Neural cell (in vitro differentiated cells): ENCODE measurements around the gene GALR1. TPM values are rescaled to one million over a fixed set of nuclear protein-coding genes. Genes with fewer than 3 reads are reported as not detected.

Experiments
- H2AFZ ChIP-seq: fragments of 200-600, 300-800 bp; sonication (generic), shearing (Covaris generic); 2 replicates; pipeline ENCODE4 v1.6.0; 2014; ENCODE audit warnings: low read depth, mild to moderate bottlenecking, antibody characterized with exemption, low read length, moderate library complexity
- H3F3A ChIP-seq: fragments of 200-600 bp; shearing (Covaris generic); 2 replicates; pipeline ENCODE4 v1.6.1; 2016; ENCODE audit warnings: mild to moderate bottlenecking, moderate library complexity, mixed read lengths, antibody characterized with exemption, low read length; ENCODE audit not compliant: insufficient read depth, poor library complexity, severe bottlenecking
- H3K27ac ChIP-seq: fragments of 200-600, 300-800 bp; sonication (generic), shearing (Covaris generic); 2 replicates; pipeline ENCODE4 v1.5.1; 2014; ENCODE audit warnings: mild to moderate bottlenecking, low read length, moderate library complexity
- H3K27me3 ChIP-seq: fragments of 300-800, 200-600 bp; sonication (generic), shearing (Covaris generic); 2 replicates; pipeline ENCODE4 v1.6.0; 2014; ENCODE audit warnings: mild to moderate bottlenecking, low read depth, low read length, moderate library complexity; ENCODE audit not compliant: insufficient read depth
- H3K36me3 ChIP-seq: fragments of 300-800, 200-600 bp; sonication (generic), shearing (Covaris generic); 2 replicates; pipeline ENCODE4 v1.5.1; 2014; ENCODE audit warnings: mild to moderate bottlenecking, antibody characterized with exemption, low read length, moderate library complexity; ENCODE audit not compliant: insufficient read depth
- H3K4me2 ChIP-seq: fragments of 300-800, 200-600 bp; sonication (generic), shearing (Covaris generic); 2 replicates; pipeline ENCODE4 v1.6.0; 2014; ENCODE audit warnings: mild to moderate bottlenecking, low read length
- H3K4me3 ChIP-seq: fragments of 300-800, 200-600 bp; sonication (generic), shearing (Covaris generic); 2 replicates; pipeline ENCODE4 v1.5.1; 2014; ENCODE audit warnings: mild to moderate bottlenecking, low read length, moderate library complexity
- H3K79me2 ChIP-seq: fragments of 200-600 bp; shearing (Covaris generic); replicated peaks from 2 replicates; pipeline ENCODE4 v1.6.0; 2014; ENCODE audit warnings: mild to moderate bottlenecking, low read length, moderate library complexity; ENCODE audit not compliant: insufficient read depth
- H3K9ac ChIP-seq: fragments of 300-800, 200-600 bp; sonication (generic), shearing (Covaris generic); 2 replicates; pipeline ENCODE4 v1.6.1; 2016; ENCODE audit warnings: mild to moderate bottlenecking, low read length, mixed read lengths
- H3K9me2 ChIP-seq: fragments of 200-600 bp; shearing (Covaris generic); 2 replicates; pipeline ENCODE4 v1.6.1; 2016; ENCODE audit warnings: mild to moderate bottlenecking, low read length, mixed read lengths; ENCODE audit not compliant: insufficient read depth
- H3K9me3 ChIP-seq: fragments of 200-600, 300-800 bp; sonication (generic), shearing (Covaris generic); 2 replicates; pipeline ENCODE4 v1.6.1; 2016; ENCODE audit warnings: mild to moderate bottlenecking, mixed run types, low read length, moderate library complexity, mixed read lengths
- H4K20me1 ChIP-seq: fragments of 200-600 bp; shearing (Covaris generic); 2 replicates; pipeline ENCODE4 v1.6.1; 2016; ENCODE audit warnings: mild to moderate bottlenecking, mixed run types; ENCODE audit not compliant: insufficient read depth
- CTCF ChIP-seq: fragments of 450-650 bp; IDR thresholded peaks from 2 replicates; pipeline ENCODE4 v1.5.1; 2014; ENCODE audit warnings: antibody characterized with exemption, mild to moderate bottlenecking, moderate library complexity; ENCODE audit not compliant: poor library complexity, severe bottlenecking
- EP300 ChIP-seq: fragments of 450-650 bp; conservative IDR thresholded peaks from 2 replicates; pipeline ENCODE4 v1.6.1; 2014; ENCODE audit warnings: antibody characterized with exemption, mild to moderate bottlenecking, moderate library complexity; ENCODE audit not compliant: poor library complexity, severe bottlenecking
- EZH2 ChIP-seq: fragments of 200-600, 300-800 bp; shearing (Covaris generic), sonication (generic); IDR thresholded peaks from 2 replicates; pipeline ENCODE4 v1.6.1; 2014; ENCODE audit warnings: antibody characterized with exemption, low read length, borderline replicate concordance, mild to moderate bottlenecking; ENCODE audit not compliant: insufficient read depth, poor library complexity, severe bottlenecking
- MXI1 ChIP-seq: fragments of 450-650 bp; conservative IDR thresholded peaks from 2 replicates; pipeline ENCODE4 v1.6.1; 2014; ENCODE audit warnings: antibody characterized with exemption, mild to moderate bottlenecking; ENCODE audit not compliant: poor library complexity, severe bottlenecking
- POLR2AphosphoS5 ChIP-seq: IDR thresholded peaks from 2 replicates; pipeline ENCODE4 v1.6.1; 2012
- RAD21 ChIP-seq: fragments of 450-650 bp; conservative IDR thresholded peaks from 2 replicates; pipeline ENCODE4 v1.6.1; 2014; ENCODE audit warnings: antibody characterized with exemption, mild to moderate bottlenecking, moderate library complexity
- REST ChIP-seq: IDR thresholded peaks from 2 replicates; pipeline ENCODE4 v1.6.1; 2012; ENCODE audit warnings: borderline replicate concordance
- SMC3 ChIP-seq: fragments of 450-650 bp; conservative IDR thresholded peaks from 2 replicates; pipeline ENCODE4 v1.6.1; 2014; ENCODE audit warnings: antibody characterized with exemption, mild to moderate bottlenecking, moderate library complexity; ENCODE audit not compliant: poor library complexity
- TAF1 ChIP-seq: IDR thresholded peaks from 2 replicates; pipeline ENCODE4 v1.6.1; 2012; ENCODE audit warnings: low read depth
- polyA plus RNA-seq: library from polyadenylated mRNA; depleted of rRNA; stranded (reverse); fragments of >200 nt; gene quantifications from 2 replicates; pipeline ENCODE4 v1.2.3, GENCODE V29; 2014

The GALR1 gene
- polyA plus RNA-seq, 1 donor from 2014 or later, result 0.11 TPM

GRCh38 chr18:77210249-77210648, 39.4 kb upstream of the GALR1 start:
- Histone ChIP-seq H3K79me2 (no peaks in the 10 kb centered on the region), H3K27ac (no peak overlapping the region), H2AFZ (no peak overlapping the region), H3K9me2 (no peaks in the 10 kb centered on the region), H3K27me3 (no peaks in the 10 kb centered on the region), H3K4me2 (no peak overlapping the region), H3K9me3 (no peaks in the 10 kb centered on the region), H3K9ac (no peak overlapping the region), H4K20me1 (no peaks in the 10 kb centered on the region), H3K4me3 (no peak overlapping the region), H3K36me3 (no peaks in the 10 kb centered on the region), H3F3A (no peaks in the 10 kb centered on the region)
- no peak for TF ChIP-seq EZH2
- TF ChIP-seq REST, result no peak
- no peak for TF ChIP-seq CTCF
- no peak for TF ChIP-seq RAD21
- no peak for TF ChIP-seq SMC3
- no peak for TF ChIP-seq EP300

- no peaks in the 10 kb centered on the region for H3K9me2 ChIP-seq
- H3K9me3 ChIP-seq, result no peaks in the 10 kb centered on the region
- no peaks in the 10 kb centered on the region for H3K79me2 ChIP-seq
- H3K9ac ChIP-seq, result no peak overlapping the region
- H2AFZ ChIP-seq, result no peak overlapping the region
- no peaks in the 10 kb centered on the region for H3F3A ChIP-seq
- no peaks in the 10 kb centered on the region for H3K36me3 ChIP-seq
- no peaks in the 10 kb centered on the region for H3K27me3 ChIP-seq
- H3K4me2 ChIP-seq, result no peak overlapping the region
- no peak overlapping the region for H3K27ac ChIP-seq
- no peak for TF ChIP-seq POLR2AphosphoS5
- no peak for TF ChIP-seq RAD21
- TF ChIP-seq EP300, result no peak
- TF ChIP-seq MXI1, result no peak
- TF ChIP-seq TAF1, result no peak
- TF ChIP-seq REST, result no peak
- no peak for TF ChIP-seq SMC3
- no peak for TF ChIP-seq CTCF
- TF ChIP-seq EZH2, result no peak
- H3K4me3 ChIP-seq, result no peak overlapping the region
- H4K20me1 ChIP-seq, result no peaks in the 10 kb centered on the region
Observed at GRCh38 chr18:77218642-77219041, 31.0 kb upstream of the GALR1 start.
